T1000 (cell line): Measurements from ENCODE around the gene ARMC9.

Experiments used
- DNase-seq: peaks from one replicate; lab custom pipeline; 2025; ENCODE audit warnings: mixed read lengths; lab: John Stamatoyannopoulos, UW

Gene ARMC9

GRCh38 chr2:231318436-231318835 lies 120.0 kb downstream of the ARMC9 start:
- DNase-seq, result no peak

GRCh38 chr2:231318954-231319353 lies 120.5 kb downstream of the ARMC9 start:
- DNase-seq, result no peak

DNA sequence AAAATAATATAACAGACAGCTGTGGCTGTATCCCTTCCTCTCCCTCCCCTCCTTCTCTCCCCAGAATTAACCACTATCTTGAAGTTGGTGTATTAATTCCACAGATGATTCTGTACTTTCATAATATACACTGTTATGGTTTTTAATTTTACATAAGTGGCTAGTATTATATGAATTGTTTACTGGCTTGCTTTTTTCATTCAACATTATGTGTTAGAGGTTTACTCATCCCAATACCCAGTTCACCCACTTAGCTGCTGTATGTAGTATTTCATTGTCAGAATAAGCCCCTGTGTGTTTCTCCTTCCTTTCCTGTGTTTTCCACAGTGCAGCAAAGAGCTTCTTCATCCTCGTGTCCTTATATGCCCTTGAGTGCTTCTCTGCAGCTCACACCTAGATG lies 121.4 kb downstream of the ARMC9 start:
- no peak for DNase-seq

GRCh38 chr2:231321021-231321420 lies 122.6 kb downstream of the ARMC9 start:
- DNase-seq, result no peak

DNA sequence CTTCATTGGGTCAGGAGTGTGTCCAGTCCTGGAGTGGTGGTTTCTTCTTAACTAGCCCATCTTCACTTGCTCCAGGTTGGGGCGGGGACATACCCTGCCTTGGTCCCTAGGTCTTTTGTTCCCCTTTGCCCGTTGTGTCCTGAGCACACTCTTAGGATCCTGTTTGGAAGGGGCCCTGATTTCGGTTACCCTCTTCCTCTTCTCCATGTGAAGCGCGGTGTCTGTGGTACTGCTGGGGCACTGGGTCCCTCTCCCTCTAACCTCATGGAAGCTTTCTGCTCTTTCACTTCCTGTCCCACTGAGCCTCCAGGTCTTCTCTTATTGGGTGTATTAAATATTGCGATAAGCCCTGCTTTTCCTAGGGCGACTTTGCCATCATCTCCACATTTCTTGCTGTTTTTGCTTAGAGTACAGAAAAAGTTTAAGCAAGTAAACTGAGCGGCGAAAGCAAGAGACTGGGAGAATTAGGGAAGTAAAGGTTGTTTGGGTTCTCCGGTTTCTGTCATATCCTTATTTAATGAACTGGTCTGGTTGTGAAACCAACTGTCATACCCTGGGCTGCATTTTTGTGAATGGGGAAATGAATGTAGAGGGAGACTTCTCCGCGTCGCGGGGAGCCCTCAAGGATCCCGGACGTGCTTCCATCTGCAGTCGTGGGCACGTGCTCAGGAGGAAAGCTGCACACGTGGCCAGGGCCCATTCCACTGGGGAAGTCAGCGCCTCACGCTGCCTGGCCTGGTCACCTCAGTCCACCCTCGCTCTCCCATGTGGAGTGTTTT lies 123.3 kb downstream of the ARMC9 start:
- no peak for DNase-seq

DNA sequence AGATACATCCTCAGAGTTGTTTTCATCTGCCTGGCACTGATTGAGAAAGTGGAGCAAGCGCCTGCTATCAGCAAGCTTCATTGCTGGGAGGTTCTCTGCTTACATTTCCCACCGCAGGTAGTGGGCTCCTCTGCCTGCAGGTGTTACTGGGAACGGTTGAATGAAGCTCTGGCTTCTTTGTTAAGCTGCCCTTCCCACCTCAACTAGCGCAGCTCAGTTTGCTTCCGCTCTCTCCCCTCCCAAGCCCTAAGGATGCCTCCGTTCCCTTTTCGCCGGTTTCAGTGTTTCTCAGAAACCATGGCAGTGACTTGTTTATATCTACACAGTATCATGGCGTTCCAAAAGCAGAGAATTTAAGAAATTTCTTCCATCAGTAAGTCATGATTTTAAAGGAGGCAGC lies 124.9 kb downstream of the ARMC9 start:
- no peak for DNase-seq

DNA sequence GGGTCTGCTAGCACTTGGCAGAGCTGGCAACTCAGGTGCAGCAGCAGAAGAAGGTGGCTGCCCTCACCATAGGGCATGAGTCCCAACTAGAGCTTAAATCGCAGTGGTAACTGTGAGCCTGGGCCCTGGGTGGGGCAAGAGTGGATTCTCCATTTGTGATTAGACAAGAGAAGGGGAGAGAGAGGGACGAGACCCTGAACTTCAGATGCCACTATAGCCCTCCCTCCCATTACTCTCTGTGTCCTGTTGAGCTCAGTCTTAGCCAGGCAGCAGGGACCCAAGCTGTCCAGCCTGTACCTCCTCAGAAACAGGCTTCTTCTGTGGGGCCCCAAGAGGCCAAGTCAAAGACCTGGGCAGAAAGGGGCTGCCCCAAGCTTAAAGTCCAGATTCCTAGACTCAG lies 127.4 kb downstream of the ARMC9 start:
- DNase-seq, result no peak

DNA sequence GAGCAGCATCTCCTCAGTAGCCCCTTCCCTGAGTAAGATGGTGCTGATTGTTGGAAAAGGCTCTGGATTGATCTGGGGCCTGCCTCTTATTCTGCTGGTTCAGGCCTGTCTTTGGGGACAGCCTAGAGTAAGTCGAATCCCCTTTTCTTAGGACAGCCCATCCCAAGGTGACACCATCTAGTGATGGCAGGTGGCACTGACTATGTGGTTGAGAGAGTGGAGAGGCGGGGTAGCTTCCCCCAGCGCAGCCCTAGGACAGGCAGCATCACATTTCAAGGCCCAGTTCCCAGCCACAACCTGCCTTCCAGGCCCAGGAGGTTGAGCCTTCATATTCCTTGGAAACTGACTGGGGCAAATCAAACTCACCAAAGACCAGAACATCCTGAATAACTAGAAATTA lies 128.0 kb downstream of the ARMC9 start:
- no peak for DNase-seq

DNA sequence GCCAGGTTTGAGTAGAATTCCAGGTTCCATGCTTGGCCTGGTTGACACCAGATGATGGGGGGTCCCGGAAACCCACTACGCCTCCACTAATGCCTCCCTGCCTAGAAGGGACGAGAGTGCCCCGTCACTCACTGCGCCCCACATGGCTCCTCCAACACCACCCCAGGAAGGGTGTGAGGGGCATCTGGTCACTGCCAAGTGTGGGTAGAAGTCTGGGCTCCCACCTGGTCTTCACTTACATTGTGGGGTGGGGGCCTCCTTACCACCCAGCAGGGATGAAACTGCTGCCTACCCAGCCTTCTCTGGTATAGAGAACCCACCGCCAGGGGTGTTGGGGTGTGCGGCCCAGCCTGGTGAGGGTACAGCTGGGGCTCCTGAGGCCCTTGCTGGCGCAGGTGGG lies 131.9 kb downstream of the ARMC9 start:
- DNase-seq, result no peak

DNA sequence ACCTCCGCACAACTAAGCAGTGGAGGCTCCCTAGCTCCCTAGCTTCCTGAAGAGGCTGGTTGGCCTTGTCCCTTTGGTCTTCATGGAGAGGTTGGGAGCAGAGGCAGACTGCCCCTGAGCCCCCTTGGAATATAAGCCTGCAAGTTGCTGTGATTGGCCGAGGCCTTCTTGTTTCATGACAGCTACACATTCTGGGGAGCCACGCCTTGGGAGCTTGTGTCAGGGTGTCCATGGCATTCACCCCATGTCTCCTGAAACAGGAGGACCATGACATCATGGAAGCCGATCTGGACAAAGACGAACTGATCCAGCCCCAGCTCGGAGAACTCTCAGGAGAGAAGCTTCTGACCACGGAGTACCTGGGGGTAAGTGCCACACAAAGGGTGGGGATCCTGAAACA lies 133.1 kb downstream of the ARMC9 start:
- no peak for DNase-seq

GRCh38 chr2:231332388-231332787 lies 134.0 kb downstream of the ARMC9 start:
- no peak for DNase-seq

DNA sequence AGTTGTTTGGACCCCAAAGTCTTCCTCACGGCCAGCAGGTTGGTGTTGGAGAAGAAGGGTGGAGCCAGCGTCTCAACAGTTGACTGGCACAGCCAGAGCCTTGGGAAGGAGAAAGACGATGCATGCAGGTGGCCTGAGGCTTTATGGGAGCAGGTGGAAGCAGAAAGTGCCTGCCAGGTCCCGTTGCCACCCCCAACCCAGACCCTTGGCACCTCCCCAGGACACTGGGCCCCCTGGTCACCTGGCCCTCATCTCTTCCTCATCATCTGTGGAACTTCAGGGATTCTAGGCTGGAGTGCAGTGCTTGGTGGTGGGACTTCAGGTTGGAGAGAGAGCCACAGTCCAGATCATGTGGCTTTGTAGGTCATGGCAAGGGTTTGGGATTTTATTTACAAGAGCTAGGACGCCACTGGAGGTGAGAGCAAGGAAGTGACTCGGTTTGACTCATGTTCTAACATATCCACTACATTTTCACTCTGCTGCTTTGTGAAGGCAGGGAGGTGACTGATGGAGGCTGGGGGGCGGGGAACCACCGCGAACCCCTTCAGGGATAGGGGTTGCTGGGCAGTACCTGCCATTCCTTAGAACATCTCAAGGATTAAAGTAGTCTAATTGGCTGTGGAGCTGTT lies 134.6 kb downstream of the ARMC9 start:
- DNase-seq, result no peak

DNA sequence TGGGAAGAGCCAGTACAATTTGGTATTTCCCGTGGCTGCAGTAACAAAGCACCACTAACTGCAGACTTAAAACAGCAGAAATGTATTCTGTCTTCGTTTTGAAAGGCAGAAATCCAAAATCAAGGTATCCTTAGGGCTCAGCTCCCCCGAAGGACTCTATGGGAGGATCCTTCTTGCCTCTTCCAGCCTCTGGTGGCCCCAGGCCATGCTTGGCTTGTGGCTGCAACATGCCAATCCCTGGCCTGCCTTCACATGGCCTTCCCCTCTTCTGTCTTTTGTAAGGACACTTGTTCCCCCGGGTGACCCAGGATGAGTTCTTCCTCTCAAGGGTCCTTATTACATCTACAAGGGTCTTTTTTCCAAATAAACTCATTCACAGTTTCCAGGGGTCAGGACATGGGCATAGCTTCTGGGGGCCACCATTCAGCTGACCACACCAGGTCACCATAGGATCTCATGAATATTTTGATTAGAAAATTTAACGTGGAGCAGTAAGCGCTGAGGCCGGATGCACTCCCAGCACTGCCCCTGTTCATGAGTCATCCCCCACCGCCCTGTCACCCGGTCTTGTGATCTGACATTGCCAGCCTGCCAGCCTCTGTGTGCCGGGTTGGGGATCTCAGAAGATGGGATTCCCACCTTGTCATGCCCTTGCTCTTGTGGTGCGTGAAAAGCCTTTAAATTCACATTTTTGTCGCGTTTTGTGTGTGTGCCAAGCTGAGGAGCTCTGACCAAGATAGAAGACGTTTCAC lies 135.9 kb downstream of the ARMC9 start:
- no peak for DNase-seq

- no peak for DNase-seq
Observed at GRCh38 chr2:231334981-231335380, 136.6 kb downstream of the ARMC9 start.

GRCh38 chr2:231335591-231335990 lies 137.2 kb downstream of the ARMC9 start:
- DNase-seq, result no peak

DNA sequence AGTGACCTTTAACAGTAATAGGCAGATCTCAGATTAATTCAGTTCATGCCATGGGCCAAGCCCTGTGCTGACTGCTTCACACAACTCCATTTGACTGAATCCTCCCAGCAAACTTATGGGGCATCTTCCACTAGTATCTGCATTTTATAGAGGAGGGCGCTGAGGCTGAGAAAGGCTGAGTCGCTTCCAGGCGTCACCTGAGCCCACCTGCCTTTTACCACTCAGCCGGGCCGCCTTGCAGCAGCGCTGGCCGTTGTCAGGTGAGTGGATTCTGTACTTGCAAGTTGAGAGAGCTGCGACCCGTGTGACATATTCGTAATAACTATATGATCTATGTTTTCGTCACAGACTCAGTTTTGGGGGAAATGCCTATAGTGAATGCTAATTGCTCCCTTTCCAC lies 137.8 kb downstream of the ARMC9 start:
- DNase-seq, result no peak

- DNase-seq, result no peak
Observed at GRCh38 chr2:231336700-231337099, 138.3 kb downstream of the ARMC9 start.

DNA sequence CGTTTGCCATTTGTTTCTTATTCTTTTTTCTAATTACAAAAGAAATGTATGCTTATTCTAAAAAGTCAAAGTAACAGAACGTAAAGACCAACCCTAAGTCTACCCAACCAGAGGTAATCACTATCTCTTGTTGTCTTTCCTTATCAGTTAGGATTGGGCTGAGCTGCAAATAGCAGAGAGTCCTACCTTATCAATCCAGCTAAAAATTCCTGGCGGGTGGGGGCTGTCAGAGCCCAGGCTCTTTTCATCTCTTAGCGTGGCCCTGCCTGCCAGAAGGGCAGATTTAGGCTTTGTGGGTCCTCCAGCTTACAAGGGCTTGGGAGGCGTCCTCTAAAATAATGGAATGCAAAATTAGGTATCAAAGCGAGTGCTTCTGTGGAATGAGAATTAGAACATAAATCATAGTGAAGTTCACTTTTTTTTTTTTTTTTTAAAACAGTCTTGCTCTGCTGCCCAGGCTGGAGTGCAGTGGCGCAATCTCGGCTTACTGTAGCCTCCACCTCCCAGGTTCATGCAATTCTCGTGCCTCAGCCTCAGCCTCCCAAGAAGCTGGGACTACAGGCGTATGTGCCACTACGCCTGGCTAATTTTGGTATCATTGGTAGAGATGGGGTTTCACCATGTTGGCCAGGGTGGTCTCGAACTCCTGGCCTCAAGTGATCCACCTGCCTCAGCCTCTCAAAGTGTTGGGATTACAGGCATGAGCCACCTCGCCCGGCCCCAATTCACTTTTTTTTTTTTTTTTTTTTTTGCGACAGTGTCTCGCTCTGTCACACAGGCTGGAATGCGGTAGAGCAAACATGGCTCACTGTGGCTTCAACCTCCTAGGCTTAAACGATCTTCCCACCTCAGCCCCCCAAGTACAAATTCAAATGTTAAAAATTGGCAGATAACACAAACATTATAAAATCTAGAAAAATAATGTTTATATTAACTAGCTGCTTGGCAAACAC lies 139.7 kb downstream of the ARMC9 start:
- no peak for DNase-seq

DNA sequence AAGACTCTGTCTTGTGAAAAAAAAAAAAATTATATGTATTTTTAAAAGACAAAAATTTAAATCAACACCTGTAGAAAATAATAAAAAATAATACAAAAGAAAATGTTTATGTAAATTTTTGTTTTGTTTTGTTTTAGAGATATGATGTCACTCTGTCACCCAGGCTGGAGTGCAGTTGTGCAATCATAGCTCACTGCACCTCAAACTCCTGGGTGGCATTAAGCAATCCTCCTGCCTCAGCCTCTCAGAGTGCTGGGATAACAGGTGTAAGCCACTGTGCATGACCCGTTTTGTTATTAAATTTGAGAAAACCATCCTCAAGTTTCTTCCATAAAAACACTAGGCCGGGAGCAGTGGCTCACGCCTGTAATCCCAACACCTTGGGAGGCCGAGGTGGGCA lies 140.9 kb downstream of the ARMC9 start:
- no peak for DNase-seq

DNA sequence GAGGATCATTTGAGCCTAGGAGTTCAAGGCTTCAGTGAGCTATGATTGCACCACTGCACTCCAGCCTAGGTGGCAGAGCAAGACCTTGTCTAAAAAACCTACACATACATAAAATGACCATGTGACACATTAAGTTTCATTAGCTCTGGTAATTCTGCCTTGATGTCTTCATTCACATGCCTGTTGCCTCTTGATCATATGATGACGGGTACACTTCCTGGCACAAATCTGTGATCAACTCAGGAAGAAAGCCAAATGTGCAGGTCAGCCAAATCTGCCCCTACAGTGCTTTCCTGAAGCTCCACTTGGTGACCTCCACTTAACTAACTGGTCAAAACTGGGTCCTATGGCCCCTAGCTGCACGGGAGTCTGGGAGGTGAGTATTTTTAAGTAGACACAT lies 142.7 kb downstream of the ARMC9 start:
- DNase-seq, result no peak

DNA sequence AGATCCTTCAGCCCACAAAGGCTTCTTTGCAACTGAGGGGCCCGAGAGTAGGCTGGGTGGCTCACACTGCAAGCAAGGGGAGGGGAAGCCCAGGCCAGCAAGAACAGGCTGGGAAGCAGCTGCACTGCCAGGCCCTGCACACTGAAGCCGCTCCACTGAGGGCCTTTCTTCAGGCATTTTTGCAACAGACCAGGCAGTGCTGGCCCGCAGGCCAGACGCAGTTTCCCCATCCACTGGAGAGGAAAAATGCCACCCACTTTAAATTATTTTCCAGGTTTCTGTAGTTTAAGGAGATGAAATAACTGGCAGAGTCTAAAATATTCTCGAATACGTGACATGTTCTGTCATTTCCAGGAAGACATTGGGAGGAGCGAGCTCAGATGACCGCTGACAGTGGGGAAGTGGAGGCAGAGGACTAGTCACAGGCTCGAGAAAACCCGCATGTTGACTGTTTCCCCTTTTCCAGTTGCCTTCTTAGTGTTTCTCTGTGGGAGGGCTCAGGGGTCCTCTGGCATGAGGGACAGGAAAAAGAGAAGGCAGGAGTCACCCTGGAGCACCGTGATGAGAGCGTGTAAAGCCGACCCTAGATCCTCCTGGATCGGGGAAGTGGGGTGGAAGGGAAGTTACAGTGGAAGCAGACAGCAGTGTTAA lies 143.8 kb downstream of the ARMC9 start:
- no peak for DNase-seq
